ENCODE data around the gene MAS1L.

Gene MAS1L

GRCh38 chr6:29487660-29488059 is at the start of gene MAS1L:
MAS1L (minus strand) TSS chr6:29487956; CDS start chr6:29487902, 54 bp downstream.
- no peak for DNase-seq

GRCh38 chr6:29532320-29532951 is 44.7 kb upstream of the MAS1L start:
- no peak for DNase-seq

- no peak for DNase-seq
Measured at GRCh38 chr6:29531668-29532067, 43.9 kb upstream of the MAS1L start.

- no peak for DNase-seq
Measured at GRCh38 chr6:29530671-29531310, 43.0 kb upstream of the MAS1L start.

DNA sequence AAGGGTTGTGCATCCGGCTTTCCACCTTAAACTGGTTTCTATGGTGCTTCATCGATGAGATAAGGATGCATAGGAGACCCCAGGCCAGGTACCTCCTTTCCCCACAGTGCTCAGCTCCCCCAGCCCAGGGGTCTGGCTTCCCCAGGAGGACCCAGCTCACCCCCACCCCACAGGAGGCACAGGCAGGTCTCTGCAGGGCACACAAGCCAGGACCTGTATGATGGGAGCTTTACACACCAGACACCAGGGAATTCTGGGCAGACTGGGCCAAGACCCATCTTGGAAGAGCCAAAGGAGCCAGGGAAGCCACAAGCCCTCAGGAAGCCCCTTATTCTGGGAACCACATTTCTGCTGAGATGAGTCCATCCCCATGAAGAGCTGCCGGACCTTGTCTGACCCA is 42.2 kb upstream of the MAS1L start:
- no peak for DNase-seq

GRCh38 chr6:29528988-29529560 is 41.3 kb upstream of the MAS1L start:
- DNase-seq, result no peak

DNA sequence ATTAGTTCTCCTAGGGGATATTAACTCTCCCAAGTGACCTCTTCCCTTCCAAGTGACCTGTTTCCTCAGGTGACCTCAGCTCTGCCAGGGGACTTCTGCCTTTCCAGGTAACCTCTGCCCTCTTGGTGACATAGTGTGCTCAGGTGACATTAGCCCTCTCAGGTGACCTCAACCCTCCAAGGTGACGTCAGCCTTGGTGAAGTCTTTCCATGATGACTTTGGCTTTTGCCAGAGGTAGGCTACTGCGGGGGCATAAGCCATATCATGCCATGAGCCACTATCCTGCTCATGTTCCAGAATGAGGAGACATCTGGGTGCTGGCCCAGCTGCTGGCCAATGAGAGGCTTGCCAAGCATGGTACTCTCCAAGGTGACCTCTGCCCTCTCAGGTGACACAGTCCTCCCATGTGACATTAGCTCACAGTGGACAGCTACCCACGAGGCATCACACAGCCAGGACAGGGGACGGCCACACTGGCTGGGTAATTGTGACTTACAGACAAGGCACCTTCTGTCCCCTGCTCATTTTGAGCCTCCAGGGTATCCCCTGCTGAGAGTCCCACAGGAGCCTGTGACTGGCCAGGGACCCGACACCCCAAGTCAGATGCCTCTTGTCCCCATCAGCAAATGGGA is 40.7 kb upstream of the MAS1L start:
- no peak for DNase-seq

DNA sequence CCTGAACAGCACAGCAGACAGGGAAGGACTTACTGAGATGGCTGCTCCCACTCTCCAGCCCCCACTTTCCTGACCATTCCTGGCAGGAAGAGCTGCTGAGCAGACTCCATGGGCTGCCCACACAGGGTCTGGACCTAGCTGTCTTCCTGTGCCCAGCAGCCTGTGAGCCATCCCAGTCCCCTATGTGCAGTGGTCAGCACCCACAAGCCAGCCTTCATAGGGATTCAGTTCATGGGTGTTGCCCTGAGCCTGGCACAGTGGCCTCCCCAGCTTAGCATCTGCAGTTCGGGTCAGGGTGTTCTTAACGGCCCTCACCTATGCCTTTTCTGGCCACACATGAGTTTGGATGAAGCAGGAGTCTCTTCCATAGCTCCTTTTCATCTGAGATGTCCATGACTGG is 39.8 kb upstream of the MAS1L start:
- DNase-seq, result no peak

DNA sequence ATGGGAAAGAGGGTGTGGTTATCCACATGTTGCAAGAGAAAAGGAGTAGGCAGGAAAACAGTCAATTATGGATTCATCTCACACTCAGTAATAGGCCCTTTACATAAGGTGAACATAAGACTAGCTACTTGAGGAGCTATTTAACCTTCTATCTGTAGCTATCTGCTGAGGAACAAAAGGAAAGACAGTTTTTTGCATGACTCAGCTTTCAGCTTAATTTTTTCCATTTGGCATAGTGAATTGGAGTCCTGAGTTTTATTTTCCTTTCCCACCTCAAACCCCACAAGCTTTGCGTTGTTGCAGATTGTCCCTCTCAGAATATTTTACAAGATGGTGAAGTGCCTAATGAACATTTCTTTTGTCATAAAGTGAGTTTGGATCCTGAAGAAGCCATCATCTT is 39.4 kb upstream of the MAS1L start:
- DNase-seq, result no peak

GRCh38 chr6:29525311-29525639 is 37.5 kb upstream of the MAS1L start:
- DNase-seq, result no peak

GRCh38 chr6:29524444-29525310 is 36.9 kb upstream of the MAS1L start:
- DNase-seq, result no peak

- no peak for DNase-seq
Measured at GRCh38 chr6:29524044-29524443, 36.3 kb upstream of the MAS1L start.

DNA sequence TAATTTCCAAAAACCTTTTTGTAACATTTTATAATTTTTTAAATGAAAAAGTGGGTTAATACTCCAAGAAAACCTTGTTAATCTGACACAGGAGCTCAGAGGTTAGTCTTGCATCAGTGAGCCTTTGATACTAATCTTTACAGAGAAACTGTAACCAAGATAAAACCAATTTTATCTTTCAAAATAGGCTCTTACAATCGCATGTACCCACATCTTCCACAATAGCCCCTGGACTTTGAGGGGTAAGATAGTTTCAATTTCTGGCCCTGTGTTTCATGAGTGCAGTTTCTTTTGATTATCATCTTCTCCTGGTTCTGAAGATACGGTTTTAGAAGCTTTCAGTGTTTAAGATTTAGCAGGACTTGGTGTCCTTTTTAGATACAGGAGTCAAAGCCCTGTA is 34.5 kb upstream of the MAS1L start:
- DNase-seq, result no peak

DNA sequence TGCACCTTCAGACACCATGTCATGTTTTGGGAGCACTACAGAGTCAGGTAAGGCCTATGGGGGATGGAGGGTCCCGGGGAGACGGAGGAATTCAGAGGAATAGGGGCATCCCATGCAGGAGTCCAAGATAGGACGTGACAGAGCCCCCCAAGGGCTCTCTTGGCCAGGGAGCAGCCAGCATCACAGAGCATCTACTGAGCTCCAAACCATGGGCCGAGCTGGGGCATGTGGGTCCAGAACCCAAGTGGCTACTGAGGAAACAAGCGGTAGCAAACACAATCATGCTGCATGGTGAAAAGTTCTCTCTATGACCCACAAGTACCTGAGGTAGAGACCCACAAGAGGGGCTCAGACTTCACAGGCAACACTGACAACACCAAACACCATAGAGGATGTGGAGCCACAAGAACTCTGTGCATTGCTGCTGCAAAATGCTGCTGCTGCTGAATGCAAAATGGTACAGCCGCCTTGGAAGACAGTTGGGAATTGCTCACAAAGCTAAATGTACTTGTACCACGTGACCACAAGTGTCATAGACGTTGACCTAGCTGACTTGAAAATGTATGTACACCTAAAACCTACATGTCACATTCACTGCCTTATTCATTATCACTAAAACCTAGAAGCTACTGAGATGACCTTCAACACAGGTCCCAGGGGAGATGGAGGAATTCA is 33.4 kb upstream of the MAS1L start:
- DNase-seq, result no peak

- DNase-seq, result no peak
Measured at GRCh38 chr6:29520232-29520631, 32.5 kb upstream of the MAS1L start.

GRCh38 chr6:29519291-29520010 is 31.7 kb upstream of the MAS1L start:
- no peak for DNase-seq

DNA sequence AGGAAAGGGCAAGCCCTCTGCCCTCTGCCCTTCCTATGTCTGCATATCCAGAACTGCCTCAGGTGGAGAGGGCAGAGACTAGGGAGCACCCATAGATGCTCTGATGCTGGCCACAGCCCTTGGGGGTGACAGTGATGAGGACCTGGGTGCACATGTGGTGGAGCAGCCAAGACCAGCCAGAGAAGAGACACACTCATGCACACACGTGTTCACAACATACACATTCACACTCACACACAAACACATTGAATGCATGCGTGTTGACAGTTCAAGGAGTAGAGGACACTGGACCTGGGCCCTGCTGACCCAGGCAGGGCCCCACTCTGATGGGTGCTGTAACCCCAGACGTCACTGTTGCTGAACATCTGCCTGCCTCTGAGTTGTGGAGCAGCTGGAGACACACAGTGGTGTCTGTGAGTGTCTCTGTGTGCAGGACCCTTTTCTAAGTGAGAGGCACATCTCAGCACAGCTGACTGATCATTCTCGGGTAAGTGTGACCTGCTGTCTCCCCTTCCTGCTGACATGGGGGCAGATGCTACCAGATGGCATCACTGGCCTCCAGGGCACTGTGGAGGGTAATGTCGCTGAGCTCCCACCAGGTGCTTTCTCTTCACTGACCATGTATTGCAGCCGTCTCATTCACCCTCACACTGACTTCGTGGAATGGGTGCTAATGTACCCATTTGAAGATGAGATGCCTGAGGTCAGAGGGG is 30.1 kb upstream of the MAS1L start:
- no peak for DNase-seq

DNA sequence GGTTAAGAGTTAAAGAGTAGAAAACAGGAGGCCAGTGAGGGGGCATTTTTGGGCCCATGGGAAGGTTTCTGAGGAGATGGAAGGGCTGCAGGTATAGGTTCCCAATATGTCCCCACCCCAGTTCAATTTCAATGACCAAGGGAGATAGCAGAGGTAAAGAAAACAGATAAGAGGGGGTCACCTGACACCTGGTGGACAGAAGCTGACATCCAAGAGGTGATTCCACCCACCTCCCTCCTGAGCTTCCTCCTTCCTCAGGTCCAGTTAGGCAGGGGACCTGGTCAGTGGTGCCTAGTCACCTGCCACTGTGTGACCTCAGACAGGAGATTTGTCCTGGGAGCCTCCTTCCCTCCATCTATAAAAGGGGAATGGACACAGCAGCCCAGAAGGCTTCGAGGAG is 29.5 kb upstream of the MAS1L start:
- DNase-seq, result no peak

GRCh38 chr6:29516108-29516507 is 28.4 kb upstream of the MAS1L start:
- peak; percentile 17 for DNase-seq

DNA sequence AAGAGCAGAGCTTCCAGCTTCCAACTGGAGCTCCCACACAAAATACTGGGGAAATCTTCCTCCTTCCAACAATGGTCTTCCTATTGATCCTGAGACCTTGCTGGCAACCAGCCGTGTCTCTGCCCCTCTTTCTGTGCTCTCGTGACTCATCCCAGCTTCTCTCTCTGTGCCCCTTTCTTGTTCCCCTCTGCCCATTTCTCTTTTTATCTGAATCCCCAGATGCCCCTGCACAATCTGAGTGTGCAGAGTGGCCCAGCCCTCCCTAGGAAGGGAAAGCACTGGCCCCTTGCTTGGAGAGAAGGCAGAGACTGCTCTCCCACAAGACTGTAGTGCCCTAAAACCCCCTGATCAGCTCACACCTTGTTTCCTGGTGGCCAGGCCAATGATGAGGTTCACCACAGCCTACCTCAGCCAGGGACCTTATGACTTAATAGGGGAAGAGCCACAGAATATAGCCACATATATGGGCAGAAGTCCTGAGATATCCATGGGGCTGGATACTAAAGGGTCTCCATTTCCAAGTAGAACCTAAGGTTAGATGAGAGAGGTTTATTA is 23.1 kb upstream of the MAS1L start:
- no peak for DNase-seq

- DNase-seq, result no peak
Measured at GRCh38 chr6:29510202-29510601, 22.4 kb upstream of the MAS1L start.

Measured in NCI-H1105 treated with DMSO at 0.1 percent for 48 hours (cell line).